K562 (cell line): ENCODE measurements around the gene GIMAP7. TPM values are rescaled to one million over a fixed set of nuclear protein-coding genes. Genes with fewer than 3 reads are reported as not detected.

ENCODE experiments used
- BMI1 ChIP-seq: fragments of 150-350 bp; IDR thresholded peaks from 2 replicates; pipeline ENCODE4 v1.6.1; 2014; ENCODE audit warnings: low read length
- CEBPG ChIP-seq, 3 experiments: fragments of 200-800 bp in 1 of 3; sonication (Bioruptor generic) in 1 of 3; sonication (generic) in 1 of 3; formaldehyde crosslinking in 1 of 3; IDR thresholded peaks in 2 of 3; conservative IDR thresholded peaks in 1 of 3; 2 replicates each; pipeline versions ENCODE4 v1.6.1 to v1.8.0; 2016 to 2022; ENCODE audit warnings: missing compliant biosample characterization in 2 of 3, missing genetic modification characterization in 2 of 3, mild to moderate bottlenecking in 1 of 3, missing genetic modification reagents in 1 of 3
- PURB ChIP-seq: sonication (generic); formaldehyde crosslinking; IDR thresholded peaks from 2 replicates; pipeline ENCODE4 v1.9.0; 2021; ENCODE audit warnings: low read depth, mild to moderate bottlenecking, missing genetic modification reagents
- ZBTB8A ChIP-seq: fragments of 450-650 bp; IDR thresholded peaks from 2 replicates; pipeline ENCODE4 v1.6.1; 2018; ENCODE audit warnings: mild to moderate bottlenecking, moderate library complexity; ENCODE audit not compliant: partially characterized antibody
- polyA plus RNA-seq, 8 experiments: library from polyadenylated mRNA; depleted of rRNA in 4 of 8; stranded (reverse) in 5 of 8; unstranded in 3 of 8; fragments of >200 nt; fragmentation: Nextera tagmentation in 2 of 8; fragmentation: Illumina TruSeq in 1 of 8; extraction: Ambion mirVana in 2 of 8; extraction: Trizol in 1 of 8; gene quantifications; 2 replicates each; pipeline versions ENCODE4 v1.2.1 to v1.2.3, GENCODE V29; 2011 to 2014; ENCODE audit warnings: inconsistent platforms in 1 of 8, missing spikeins in 1 of 8
- total RNA-seq, 7 experiments: library from RNA; depleted of rRNA in 6 of 7; stranded (reverse); fragments of >200 nt in 6 of 7; fragmentation: Illumina TruSeq in 2 of 7; extraction: Trizol in 2 of 7; gene quantifications; 2 replicates each; pipeline versions ENCODE4 v1.2.1 to v1.2.3, GENCODE V29; 2011 to 2021; ENCODE audit warnings: low replicate concordance in 1 of 7
- TF ChIP-seq, protein P1 (sequence below): IDR thresholded peaks from 2 replicates; pipeline ENCODE4 v1.6.1; 2011; ENCODE audit not compliant: insufficient read length; ENCODE audit errors: extremely low read depth
- TF ChIP-seq, protein P2 (sequence below): fragments of 450-650 bp; conservative IDR thresholded peaks from 2 replicates; pipeline ENCODE4 v1.6.1; 2016; ENCODE audit warnings: missing genetic modification characterization, low read depth, mild to moderate bottlenecking, control low read depth, missing compliant biosample characterization
- TF ChIP-seq, protein P3 (sequence below): fragments of 150-350 bp; IDR thresholded peaks from 2 replicates; pipeline ENCODE4 v1.6.1; 2014; ENCODE audit warnings: low read depth, mild to moderate bottlenecking, low read length, borderline replicate concordance
- TF ChIP-seq, protein P4 (sequence below): fragments of 200-600 bp; sonication (generic); IDR thresholded peaks from one replicate; pipeline ENCODE4 v1.6.1; 2012; ENCODE audit warnings: mild to moderate bottlenecking, low read depth, low read length, inconsistent platforms

Gene GIMAP7
- total and polyA plus RNA-seq, 9 of the 15 experiments (the other 6 are each of a cell fraction or from before 2014, with no cell fraction given), result 0.42 TPM; not detected in 8

DNA sequence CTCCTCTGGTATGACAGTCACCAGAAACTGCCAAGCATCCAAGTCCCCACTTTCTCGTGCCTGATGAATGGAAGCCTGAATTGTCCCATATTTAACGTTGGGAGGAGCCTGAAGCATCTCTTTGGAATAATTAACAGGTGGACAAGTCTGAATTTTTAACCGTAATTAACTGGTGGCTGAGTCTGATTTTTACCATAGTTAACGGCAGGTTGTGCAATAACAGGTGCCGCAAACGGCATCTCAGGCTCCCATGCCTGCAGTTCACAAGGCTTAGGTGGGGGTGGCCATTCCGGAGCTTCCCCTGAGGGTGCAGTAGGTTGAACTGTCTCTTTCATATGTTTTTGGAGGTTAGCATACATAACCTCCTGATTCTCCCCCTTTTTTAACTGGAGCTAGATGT, 50.6 kb downstream of the GIMAP7 start (continued):
- TF ChIP-seq PURB (CRISPR knock-in tag) (no peak), ZBTB8A (no peak), CEBPG (CRISPR knock-in tag; IDR thresholded peaks at IDR 0.05) (no peak), CEBPG (tag; conservative IDR thresholded peaks at IDR 0.05 in 1 of 2, IDR thresholded peaks at IDR 0.05 in 1 of 2) (peak; percentile 26 to 68; a peak in 3 of 4 replicates), BMI1 (no peak)
- TF ChIP-seq, protein P1, sequence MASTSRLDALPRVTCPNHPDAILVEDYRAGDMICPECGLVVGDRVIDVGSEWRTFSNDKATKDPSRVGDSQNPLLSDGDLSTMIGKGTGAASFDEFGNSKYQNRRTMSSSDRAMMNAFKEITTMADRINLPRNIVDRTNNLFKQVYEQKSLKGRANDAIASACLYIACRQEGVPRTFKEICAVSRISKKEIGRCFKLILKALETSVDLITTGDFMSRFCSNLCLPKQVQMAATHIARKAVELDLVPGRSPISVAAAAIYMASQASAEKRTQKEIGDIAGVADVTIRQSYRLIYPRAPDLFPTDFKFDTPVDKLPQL, result no peak
- TF ChIP-seq, protein P2, sequence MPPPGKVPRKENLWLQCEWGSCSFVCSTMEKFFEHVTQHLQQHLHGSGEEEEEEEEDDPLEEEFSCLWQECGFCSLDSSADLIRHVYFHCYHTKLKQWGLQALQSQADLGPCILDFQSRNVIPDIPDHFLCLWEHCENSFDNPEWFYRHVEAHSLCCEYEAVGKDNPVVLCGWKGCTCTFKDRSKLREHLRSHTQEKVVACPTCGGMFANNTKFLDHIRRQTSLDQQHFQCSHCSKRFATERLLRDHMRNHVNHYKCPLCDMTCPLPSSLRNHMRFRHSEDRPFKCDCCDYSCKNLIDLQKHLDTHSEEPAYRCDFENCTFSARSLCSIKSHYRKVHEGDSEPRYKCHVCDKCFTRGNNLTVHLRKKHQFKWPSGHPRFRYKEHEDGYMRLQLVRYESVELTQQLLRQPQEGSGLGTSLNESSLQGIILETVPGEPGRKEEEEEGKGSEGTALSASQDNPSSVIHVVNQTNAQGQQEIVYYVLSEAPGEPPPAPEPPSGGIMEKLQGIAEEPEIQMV (tag), result no peak
- TF ChIP-seq, protein P3, sequence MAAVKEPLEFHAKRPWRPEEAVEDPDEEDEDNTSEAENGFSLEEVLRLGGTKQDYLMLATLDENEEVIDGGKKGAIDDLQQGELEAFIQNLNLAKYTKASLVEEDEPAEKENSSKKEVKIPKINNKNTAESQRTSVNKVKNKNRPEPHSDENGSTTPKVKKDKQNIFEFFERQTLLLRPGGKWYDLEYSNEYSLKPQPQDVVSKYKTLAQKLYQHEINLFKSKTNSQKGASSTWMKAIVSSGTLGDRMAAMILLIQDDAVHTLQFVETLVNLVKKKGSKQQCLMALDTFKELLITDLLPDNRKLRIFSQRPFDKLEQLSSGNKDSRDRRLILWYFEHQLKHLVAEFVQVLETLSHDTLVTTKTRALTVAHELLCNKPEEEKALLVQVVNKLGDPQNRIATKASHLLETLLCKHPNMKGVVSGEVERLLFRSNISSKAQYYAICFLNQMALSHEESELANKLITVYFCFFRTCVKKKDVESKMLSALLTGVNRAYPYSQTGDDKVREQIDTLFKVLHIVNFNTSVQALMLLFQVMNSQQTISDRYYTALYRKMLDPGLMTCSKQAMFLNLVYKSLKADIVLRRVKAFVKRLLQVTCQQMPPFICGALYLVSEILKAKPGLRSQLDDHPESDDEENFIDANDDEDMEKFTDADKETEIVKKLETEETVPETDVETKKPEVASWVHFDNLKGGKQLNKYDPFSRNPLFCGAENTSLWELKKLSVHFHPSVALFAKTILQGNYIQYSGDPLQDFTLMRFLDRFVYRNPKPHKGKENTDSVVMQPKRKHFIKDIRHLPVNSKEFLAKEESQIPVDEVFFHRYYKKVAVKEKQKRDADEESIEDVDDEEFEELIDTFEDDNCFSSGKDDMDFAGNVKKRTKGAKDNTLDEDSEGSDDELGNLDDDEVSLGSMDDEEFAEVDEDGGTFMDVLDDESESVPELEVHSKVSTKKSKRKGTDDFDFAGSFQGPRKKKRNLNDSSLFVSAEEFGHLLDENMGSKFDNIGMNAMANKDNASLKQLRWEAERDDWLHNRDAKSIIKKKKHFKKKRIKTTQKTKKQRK, result no peak
- TF ChIP-seq, protein P4, sequence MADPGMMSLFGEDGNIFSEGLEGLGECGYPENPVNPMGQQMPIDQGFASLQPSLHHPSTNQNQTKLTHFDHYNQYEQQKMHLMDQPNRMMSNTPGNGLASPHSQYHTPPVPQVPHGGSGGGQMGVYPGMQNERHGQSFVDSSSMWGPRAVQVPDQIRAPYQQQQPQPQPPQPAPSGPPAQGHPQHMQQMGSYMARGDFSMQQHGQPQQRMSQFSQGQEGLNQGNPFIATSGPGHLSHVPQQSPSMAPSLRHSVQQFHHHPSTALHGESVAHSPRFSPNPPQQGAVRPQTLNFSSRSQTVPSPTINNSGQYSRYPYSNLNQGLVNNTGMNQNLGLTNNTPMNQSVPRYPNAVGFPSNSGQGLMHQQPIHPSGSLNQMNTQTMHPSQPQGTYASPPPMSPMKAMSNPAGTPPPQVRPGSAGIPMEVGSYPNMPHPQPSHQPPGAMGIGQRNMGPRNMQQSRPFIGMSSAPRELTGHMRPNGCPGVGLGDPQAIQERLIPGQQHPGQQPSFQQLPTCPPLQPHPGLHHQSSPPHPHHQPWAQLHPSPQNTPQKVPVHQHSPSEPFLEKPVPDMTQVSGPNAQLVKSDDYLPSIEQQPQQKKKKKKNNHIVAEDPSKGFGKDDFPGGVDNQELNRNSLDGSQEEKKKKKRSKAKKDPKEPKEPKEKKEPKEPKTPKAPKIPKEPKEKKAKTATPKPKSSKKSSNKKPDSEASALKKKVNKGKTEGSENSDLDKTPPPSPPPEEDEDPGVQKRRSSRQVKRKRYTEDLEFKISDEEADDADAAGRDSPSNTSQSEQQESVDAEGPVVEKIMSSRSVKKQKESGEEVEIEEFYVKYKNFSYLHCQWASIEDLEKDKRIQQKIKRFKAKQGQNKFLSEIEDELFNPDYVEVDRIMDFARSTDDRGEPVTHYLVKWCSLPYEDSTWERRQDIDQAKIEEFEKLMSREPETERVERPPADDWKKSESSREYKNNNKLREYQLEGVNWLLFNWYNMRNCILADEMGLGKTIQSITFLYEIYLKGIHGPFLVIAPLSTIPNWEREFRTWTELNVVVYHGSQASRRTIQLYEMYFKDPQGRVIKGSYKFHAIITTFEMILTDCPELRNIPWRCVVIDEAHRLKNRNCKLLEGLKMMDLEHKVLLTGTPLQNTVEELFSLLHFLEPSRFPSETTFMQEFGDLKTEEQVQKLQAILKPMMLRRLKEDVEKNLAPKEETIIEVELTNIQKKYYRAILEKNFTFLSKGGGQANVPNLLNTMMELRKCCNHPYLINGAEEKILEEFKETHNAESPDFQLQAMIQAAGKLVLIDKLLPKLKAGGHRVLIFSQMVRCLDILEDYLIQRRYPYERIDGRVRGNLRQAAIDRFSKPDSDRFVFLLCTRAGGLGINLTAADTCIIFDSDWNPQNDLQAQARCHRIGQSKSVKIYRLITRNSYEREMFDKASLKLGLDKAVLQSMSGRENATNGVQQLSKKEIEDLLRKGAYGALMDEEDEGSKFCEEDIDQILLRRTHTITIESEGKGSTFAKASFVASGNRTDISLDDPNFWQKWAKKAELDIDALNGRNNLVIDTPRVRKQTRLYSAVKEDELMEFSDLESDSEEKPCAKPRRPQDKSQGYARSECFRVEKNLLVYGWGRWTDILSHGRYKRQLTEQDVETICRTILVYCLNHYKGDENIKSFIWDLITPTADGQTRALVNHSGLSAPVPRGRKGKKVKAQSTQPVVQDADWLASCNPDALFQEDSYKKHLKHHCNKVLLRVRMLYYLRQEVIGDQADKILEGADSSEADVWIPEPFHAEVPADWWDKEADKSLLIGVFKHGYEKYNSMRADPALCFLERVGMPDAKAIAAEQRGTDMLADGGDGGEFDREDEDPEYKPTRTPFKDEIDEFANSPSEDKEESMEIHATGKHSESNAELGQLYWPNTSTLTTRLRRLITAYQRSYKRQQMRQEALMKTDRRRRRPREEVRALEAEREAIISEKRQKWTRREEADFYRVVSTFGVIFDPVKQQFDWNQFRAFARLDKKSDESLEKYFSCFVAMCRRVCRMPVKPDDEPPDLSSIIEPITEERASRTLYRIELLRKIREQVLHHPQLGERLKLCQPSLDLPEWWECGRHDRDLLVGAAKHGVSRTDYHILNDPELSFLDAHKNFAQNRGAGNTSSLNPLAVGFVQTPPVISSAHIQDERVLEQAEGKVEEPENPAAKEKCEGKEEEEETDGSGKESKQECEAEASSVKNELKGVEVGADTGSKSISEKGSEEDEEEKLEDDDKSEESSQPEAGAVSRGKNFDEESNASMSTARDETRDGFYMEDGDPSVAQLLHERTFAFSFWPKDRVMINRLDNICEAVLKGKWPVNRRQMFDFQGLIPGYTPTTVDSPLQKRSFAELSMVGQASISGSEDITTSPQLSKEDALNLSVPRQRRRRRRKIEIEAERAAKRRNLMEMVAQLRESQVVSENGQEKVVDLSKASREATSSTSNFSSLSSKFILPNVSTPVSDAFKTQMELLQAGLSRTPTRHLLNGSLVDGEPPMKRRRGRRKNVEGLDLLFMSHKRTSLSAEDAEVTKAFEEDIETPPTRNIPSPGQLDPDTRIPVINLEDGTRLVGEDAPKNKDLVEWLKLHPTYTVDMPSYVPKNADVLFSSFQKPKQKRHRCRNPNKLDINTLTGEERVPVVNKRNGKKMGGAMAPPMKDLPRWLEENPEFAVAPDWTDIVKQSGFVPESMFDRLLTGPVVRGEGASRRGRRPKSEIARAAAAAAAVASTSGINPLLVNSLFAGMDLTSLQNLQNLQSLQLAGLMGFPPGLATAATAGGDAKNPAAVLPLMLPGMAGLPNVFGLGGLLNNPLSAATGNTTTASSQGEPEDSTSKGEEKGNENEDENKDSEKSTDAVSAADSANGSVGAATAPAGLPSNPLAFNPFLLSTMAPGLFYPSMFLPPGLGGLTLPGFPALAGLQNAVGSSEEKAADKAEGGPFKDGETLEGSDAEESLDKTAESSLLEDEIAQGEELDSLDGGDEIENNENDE, result peak; percentile 78
